DND-41 (cell line): Measurements from ENCODE around the gene TSTD2.

Source experiments
- ATAC-seq: fragments of 200-7000 bp; cut with Tn5 transposase; 3 replicates; pipeline ENCODE4 v1.9.1; 2021; ENCODE audit warnings: low read depth; ENCODE audit not compliant: insufficient read depth
- DNase-seq: peaks from one replicate; pipeline ENCODE4 v3.0.0-alpha.2; 2020
- H2AFZ ChIP-seq: 2 replicates; pipeline ENCODE4 v1.6.0; 2012; ENCODE audit warnings: low read depth, low read length
- H3K27ac ChIP-seq: 2 replicates; pipeline ENCODE4 v1.5.1; 2012; ENCODE audit warnings: low read length, inconsistent platforms
- H3K27me3 ChIP-seq: fragments of 200-600 bp; sonication (generic); 2 replicates; pipeline ENCODE4 v1.6.0; 2012; ENCODE audit warnings: low read length, mild to moderate bottlenecking, inconsistent platforms; ENCODE audit not compliant: insufficient read depth, poor library complexity
- H3K36me3 ChIP-seq: 2 replicates; pipeline ENCODE4 v1.5.1; 2012; ENCODE audit warnings: low read length, inconsistent platforms; ENCODE audit not compliant: insufficient read depth
- H3K4me1 ChIP-seq: 2 replicates; pipeline ENCODE4 v1.5.1; 2012; ENCODE audit warnings: mild to moderate bottlenecking, low read length; ENCODE audit not compliant: insufficient read depth
- H3K4me2 ChIP-seq: 2 replicates; pipeline ENCODE4 v1.6.0; 2012; ENCODE audit warnings: mild to moderate bottlenecking, moderate library complexity, low read length, inconsistent platforms; ENCODE audit not compliant: insufficient read depth
- H3K4me3 ChIP-seq, 2 experiments: fragments of 200-600 bp in 1 of 2; shearing (Covaris generic) in 1 of 2; 2 replicates each; pipeline ENCODE4 v1.5.1; 2012 to 2016; ENCODE audit warnings: inconsistent platforms in 2 of 2, low read length in 2 of 2, mild to moderate bottlenecking in 2 of 2, low read depth in 1 of 2, moderate library complexity in 1 of 2
- H3K79me2 ChIP-seq: 2 replicates; pipeline ENCODE4 v1.6.0; 2012; ENCODE audit warnings: low read length, inconsistent platforms; ENCODE audit not compliant: insufficient read depth
- H3K9ac ChIP-seq: 2 replicates; pipeline ENCODE4 v1.6.0; 2012; ENCODE audit warnings: low read depth, mild to moderate bottlenecking, inconsistent platforms, low read length, moderate library complexity
- H3K9me3 ChIP-seq: 2 replicates; pipeline ENCODE4 v1.5.1; 2012; ENCODE audit warnings: low read length, moderate library complexity, mild to moderate bottlenecking, inconsistent platforms; ENCODE audit not compliant: insufficient read depth, severe bottlenecking
- H4K20me1 ChIP-seq: 2 replicates; pipeline ENCODE4 v1.6.0; 2012; ENCODE audit warnings: low read length; ENCODE audit not compliant: insufficient read depth
- EZH2 ChIP-seq: IDR thresholded peaks from 3 replicates; pipeline ENCODE4 v1.6.1; 2012; ENCODE audit warnings: borderline replicate concordance, low read depth, mild to moderate bottlenecking, moderate library complexity, low read length, inconsistent platforms; ENCODE audit not compliant: severe bottlenecking
- TF ChIP-seq, protein P1 (sequence below): IDR thresholded peaks from 2 replicates; pipeline ENCODE4 v1.5.1; 2012; ENCODE audit warnings: borderline replicate concordance, low read length, moderate library complexity, mild to moderate bottlenecking; ENCODE audit not compliant: poor library complexity, severe bottlenecking; ENCODE audit errors: extremely low read depth

Gene TSTD2

DNA sequence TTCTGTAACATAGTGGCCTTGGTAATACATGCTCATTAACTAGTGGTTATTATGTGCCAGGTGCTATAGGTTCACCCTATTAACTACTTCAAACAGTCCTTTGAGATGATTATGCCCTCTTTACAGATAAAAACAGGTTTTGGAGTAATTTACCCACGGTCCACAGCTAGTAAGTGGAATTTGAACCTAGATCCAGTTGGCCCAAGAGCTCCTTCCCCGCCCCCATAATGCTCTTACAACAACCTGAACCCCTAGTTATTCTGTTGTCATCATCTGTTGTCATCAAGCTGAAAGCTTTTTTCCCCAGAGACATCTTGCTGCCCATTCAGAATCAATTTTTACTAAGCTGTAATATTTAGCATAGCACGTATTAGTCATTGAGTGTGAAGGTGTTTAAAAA, 40.8 kb upstream of the TSTD2 start:
- H2AFZ ChIP-seq = no peak overlapping the region
- no peaks in the 10 kb centered on the region for H3K27me3 ChIP-seq
- no peak overlapping the region for H3K4me3 ChIP-seq
- DNase-seq (no peak), ATAC-seq (no peak)
- H3K27ac ChIP-seq = no peak overlapping the region
- H3K79me2 ChIP-seq = peaks cover 5% of the 10 kb centered on the region; the same call in 1 of the 2 replicates
- no peak overlapping the region for H3K4me2 ChIP-seq
- H4K20me1 ChIP-seq = no peaks in the 10 kb centered on the region
- no peaks in the 10 kb centered on the region for H3K9me3 ChIP-seq
- H3K9ac ChIP-seq = no peak overlapping the region
- TF ChIP-seq, protein P1, sequence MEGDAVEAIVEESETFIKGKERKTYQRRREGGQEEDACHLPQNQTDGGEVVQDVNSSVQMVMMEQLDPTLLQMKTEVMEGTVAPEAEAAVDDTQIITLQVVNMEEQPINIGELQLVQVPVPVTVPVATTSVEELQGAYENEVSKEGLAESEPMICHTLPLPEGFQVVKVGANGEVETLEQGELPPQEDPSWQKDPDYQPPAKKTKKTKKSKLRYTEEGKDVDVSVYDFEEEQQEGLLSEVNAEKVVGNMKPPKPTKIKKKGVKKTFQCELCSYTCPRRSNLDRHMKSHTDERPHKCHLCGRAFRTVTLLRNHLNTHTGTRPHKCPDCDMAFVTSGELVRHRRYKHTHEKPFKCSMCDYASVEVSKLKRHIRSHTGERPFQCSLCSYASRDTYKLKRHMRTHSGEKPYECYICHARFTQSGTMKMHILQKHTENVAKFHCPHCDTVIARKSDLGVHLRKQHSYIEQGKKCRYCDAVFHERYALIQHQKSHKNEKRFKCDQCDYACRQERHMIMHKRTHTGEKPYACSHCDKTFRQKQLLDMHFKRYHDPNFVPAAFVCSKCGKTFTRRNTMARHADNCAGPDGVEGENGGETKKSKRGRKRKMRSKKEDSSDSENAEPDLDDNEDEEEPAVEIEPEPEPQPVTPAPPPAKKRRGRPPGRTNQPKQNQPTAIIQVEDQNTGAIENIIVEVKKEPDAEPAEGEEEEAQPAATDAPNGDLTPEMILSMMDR = no peak
- no peak for TF ChIP-seq EZH2
- peaks cover 88% of the 10 kb centered on the region for H3K36me3 ChIP-seq
- H3K4me1 ChIP-seq = no peaks in the 10 kb centered on the region

DNA sequence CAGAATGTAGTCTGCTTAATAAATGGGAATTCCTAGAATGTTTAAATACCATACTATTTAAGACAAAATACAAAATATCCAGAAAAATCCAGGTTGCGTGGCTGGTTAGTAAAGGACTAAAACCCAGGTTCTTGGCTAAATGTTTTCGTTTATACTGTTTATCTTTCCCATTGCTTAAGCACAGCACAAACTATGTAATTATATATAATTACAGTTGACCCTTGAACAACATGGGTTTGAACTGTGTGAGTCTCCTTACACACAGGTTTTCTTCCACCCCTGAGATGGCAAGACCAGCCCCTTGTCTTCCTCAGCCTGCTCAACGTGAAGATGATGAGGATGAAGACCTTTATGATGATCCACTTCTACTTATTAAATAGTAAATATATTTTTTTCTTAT, 39.2 kb upstream of the TSTD2 start:
- 0 out of 2 replicates have a peak, but pooled peaks cover 3% of the 10 kb centered on the region for H3K79me2 ChIP-seq
- ATAC-seq (no peak), DNase-seq (no peak)
- TF ChIP-seq EZH2 = no peak
- TF ChIP-seq, protein P1 = no peak
- no peak overlapping the region for H3K4me3 ChIP-seq
- H4K20me1 ChIP-seq = no peaks in the 10 kb centered on the region
- H3K4me1 ChIP-seq = no peaks in the 10 kb centered on the region
- H3K4me2 ChIP-seq = no peak overlapping the region
- H3K9me3 ChIP-seq = no peaks in the 10 kb centered on the region
- peaks cover 95% of the 10 kb centered on the region for H3K36me3 ChIP-seq
- no peak overlapping the region for H3K9ac ChIP-seq
- no peak overlapping the region for H2AFZ ChIP-seq
- H3K27ac ChIP-seq = no peak overlapping the region
- no peaks in the 10 kb centered on the region for H3K27me3 ChIP-seq

DNA sequence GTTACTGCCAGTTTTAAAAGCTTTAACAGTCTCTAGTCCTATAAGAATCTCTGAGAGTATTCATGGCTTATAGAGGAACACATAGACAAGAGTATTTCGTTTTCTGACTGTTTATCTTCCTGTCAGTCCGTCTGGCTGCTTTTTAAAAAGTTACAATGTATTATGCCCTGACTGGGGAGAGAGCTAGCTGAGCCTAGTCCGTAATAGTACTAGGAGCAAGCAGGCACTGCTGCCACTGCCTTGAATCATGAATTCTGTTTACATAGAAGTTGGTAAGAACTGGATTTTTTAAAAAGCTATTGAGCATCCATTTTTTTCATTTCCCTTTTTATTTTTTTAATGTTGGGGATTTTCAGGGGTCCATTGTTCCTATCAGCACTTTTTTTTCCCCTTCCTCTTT, 37.4 kb upstream of the TSTD2 start:
- ATAC-seq = no peak
- TF ChIP-seq EZH2 = no peak
- TF ChIP-seq, protein P1 = no peak
- peaks cover 99% of the 10 kb centered on the region for H3K36me3 ChIP-seq
- no peak overlapping the region for H3K9ac ChIP-seq
- no peaks in the 10 kb centered on the region for H3K27me3 ChIP-seq
- no peaks in the 10 kb centered on the region for H3K79me2 ChIP-seq
- no peaks in the 10 kb centered on the region for H4K20me1 ChIP-seq
- H3K4me1 ChIP-seq = no peaks in the 10 kb centered on the region
- no peak for DNase-seq
- H3K9me3 ChIP-seq = no peaks in the 10 kb centered on the region
- H3K4me2 ChIP-seq = no peak overlapping the region
- no peak overlapping the region for H2AFZ ChIP-seq
- H3K27ac ChIP-seq = no peak overlapping the region
- no peak overlapping the region for H3K4me3 ChIP-seq

DNA sequence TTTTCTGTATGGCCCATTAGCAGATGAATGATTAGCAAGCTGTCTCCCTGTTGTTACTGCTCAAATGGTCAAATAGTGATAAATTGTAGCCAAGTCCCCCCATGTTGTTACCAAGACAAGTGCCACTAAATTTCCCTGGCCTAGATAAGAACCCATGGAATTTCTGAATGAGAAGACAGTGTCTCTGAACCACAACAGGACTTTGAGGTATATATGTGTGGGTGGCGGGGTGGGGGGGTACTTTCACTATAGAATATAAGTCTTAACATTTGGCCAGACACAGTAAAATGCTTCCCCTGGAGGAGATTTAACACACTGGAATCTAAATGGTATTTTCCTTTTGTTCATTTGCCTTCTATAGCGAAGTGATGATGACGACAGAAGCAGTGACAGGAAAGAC, 35.3 kb upstream of the TSTD2 start:
- ATAC-seq = no peak

More for the DNA sequence above, 35.3 kb upstream of the TSTD2 start:
- no peaks in the 10 kb centered on the region for H3K27me3 ChIP-seq
- H3K4me1 ChIP-seq = no peaks in the 10 kb centered on the region
- no peaks in the 10 kb centered on the region for H3K79me2 ChIP-seq
- no peak overlapping the region for H3K9ac ChIP-seq
- H3K4me2 ChIP-seq = no peak overlapping the region
- DNase-seq = no peak
- no peaks in the 10 kb centered on the region for H4K20me1 ChIP-seq
- TF ChIP-seq, protein P1 = no peak
- no peak for TF ChIP-seq EZH2
- no peak overlapping the region for H3K27ac ChIP-seq
- no peaks in the 10 kb centered on the region for H3K9me3 ChIP-seq
- H3K36me3 ChIP-seq = peaks cover 98% of the 10 kb centered on the region
- H3K4me3 ChIP-seq = no peak overlapping the region
- H2AFZ ChIP-seq = no peak overlapping the region
